ENCODE results near the gene ZNF70. TPM values are rescaled to one million over a fixed set of nuclear protein-coding genes. Genes with fewer than 3 reads are reported as not detected.

ZNF70 gene
- total RNA-seq, 1 experiment from 2014 or later, result 5.4 TPM

DNA sequence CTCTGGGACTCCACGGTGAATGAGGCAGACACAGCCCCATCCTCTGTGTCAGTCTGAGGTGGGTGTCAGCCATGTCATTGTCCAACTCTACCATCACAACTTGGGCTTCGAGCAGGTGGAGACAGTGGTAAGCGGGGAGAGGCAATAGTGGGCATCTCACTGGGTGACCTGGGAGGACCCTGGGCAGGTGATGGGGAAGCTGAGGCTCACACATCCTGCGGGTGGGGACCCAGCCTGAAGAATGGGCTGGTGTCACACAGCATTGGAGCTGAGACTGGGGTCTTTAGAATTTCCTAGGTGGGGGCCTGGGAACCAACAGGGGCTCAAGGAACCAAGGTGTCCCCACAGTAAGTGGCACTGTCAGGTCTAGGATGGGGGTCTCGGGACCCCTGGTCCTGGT, 28.8 kb upstream of the ZNF70 start:
- DNase-seq, result no peak
- Histone ChIP-seq H3K4me3 (ENCODE audit: low read depth, low read length) (no peak overlapping the region), H3K27me3 (replicated peaks; ENCODE audit: control insufficient read depth, insufficient read depth, low read length) (no peaks in the 10 kb centered on the region), H3K36me3 (ENCODE audit: control insufficient read depth, insufficient read depth, low read length) (no peaks in the 10 kb centered on the region), H3K9me3 (no peaks in the 10 kb centered on the region), H3K4me1 (peaks cover 25% of the 10 kb centered on the region)
- no peaks in the 10 kb centered on the region for H3K27me3 Mint-ChIP-seq (ENCODE audit: insufficient read depth, unreplicated experiment)
- ChIA-PET POLR2A (no interaction called here), CTCF (no interaction called here)
- H3K27ac Mint-ChIP-seq (ENCODE audit: unreplicated experiment), result no peak overlapping the region
- no peak overlapping the region for H3K4me3 Mint-ChIP-seq (ENCODE audit: unreplicated experiment)
- peaks cover 6% of the 10 kb centered on the region for H3K36me3 Mint-ChIP-seq (ENCODE audit: insufficient read depth, unreplicated experiment)
- H3K9me3 Mint-ChIP-seq (ENCODE audit: unreplicated experiment), result no peaks in the 10 kb centered on the region
- peaks cover 11% of the 10 kb centered on the region for H3K4me1 Mint-ChIP-seq (ENCODE audit: low read depth, unreplicated experiment)
- intact Hi-C loops (cut with micrococcal nuclease; ENCODE audit: unreplicated experiment), result no loop called here
- TF ChIP-seq, protein P1, sequence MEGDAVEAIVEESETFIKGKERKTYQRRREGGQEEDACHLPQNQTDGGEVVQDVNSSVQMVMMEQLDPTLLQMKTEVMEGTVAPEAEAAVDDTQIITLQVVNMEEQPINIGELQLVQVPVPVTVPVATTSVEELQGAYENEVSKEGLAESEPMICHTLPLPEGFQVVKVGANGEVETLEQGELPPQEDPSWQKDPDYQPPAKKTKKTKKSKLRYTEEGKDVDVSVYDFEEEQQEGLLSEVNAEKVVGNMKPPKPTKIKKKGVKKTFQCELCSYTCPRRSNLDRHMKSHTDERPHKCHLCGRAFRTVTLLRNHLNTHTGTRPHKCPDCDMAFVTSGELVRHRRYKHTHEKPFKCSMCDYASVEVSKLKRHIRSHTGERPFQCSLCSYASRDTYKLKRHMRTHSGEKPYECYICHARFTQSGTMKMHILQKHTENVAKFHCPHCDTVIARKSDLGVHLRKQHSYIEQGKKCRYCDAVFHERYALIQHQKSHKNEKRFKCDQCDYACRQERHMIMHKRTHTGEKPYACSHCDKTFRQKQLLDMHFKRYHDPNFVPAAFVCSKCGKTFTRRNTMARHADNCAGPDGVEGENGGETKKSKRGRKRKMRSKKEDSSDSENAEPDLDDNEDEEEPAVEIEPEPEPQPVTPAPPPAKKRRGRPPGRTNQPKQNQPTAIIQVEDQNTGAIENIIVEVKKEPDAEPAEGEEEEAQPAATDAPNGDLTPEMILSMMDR (IDR thresholded peaks at IDR 0.05; ENCODE audit: insufficient read depth in 1 of 2, low read depth in 1 of 2, low read length in 1 of 2, severe bottlenecking in 1 of 2, unreplicated experiment in 1 of 2), result no peak
- BruUV-seq (replicated peaks), result no TSS peak

DNA sequence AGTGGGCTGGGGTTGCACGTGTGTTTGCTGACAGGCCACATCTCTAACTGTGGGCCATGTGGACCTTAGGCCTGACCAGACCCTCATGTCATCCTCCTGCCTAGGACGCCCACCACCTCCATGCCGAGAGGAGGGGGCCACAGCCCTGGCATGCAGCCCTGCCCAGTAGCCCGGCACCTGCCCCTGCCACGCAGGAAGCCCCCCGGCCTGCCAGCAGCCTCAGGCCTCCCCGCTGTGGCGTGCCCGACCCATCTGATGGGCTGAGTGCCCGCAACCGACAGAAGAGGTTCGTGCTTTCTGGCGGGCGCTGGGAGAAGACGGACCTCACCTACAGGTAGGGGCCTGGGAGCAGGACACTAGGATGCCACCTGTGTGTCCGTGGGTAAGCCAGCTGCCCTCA, 28.2 kb upstream of the ZNF70 start:
- BruUV-seq (replicated peaks), result no TSS peak
- Mint-ChIP-seq H3K27ac (ENCODE audit: unreplicated experiment) (no peak overlapping the region), H3K27me3 (ENCODE audit: insufficient read depth, unreplicated experiment) (no peaks in the 10 kb centered on the region), H3K4me1 (ENCODE audit: low read depth, unreplicated experiment) (peaks cover 17% of the 10 kb centered on the region), H3K9me3 (ENCODE audit: unreplicated experiment) (no peaks in the 10 kb centered on the region), H3K36me3 (ENCODE audit: insufficient read depth, unreplicated experiment) (peaks cover 13% of the 10 kb centered on the region), H3K4me3 (ENCODE audit: unreplicated experiment) (no peak overlapping the region)
- no peak for DNase-seq
- CTCF ChIA-PET, result interaction anchor here (0.6 kb wide), 1 partner anchor 79 kb away, joined by 6 read pairs; the partner anchor contains the start of gene SLC2A11
- H3K4me1 ChIP-seq, result peaks cover 29% of the 10 kb centered on the region
- no peak overlapping the region for H3K4me3 ChIP-seq (ENCODE audit: low read depth, low read length)
- H3K27me3 ChIP-seq (replicated peaks; ENCODE audit: control insufficient read depth, insufficient read depth, low read length), result no peaks in the 10 kb centered on the region
- intact Hi-C loops (cut with micrococcal nuclease; ENCODE audit: unreplicated experiment), result no loop called here
- no peaks in the 10 kb centered on the region for H3K9me3 ChIP-seq
- POLR2A ChIA-PET, result no interaction called here
- H3K36me3 ChIP-seq (ENCODE audit: control insufficient read depth, insufficient read depth, low read length), result no peaks in the 10 kb centered on the region
- TF ChIP-seq, protein P1 (IDR thresholded peaks at IDR 0.05; ENCODE audit: insufficient read depth in 1 of 2, low read depth in 1 of 2, low read length in 1 of 2, severe bottlenecking in 1 of 2, unreplicated experiment in 1 of 2), result no peak

DNA sequence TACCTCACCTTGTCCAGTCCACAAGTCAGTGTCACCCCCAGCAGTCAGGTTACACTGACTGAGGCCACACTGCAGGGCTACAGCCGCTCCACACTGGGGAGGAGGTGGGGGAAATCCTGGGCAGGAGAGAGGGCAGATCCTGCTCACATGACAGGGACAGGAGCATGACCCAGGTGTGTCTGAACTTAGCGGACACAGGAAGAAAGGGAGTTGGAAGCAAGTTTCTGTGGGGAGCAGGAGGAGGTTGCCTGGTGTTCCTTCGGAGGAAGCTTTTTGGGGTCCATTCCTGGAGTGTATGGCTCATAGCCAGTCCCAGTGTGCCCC, 27.6 kb upstream of the ZNF70 start:
- H3K36me3 Mint-ChIP-seq (ENCODE audit: insufficient read depth, unreplicated experiment), result peaks cover 13% of the 10 kb centered on the region
- Histone ChIP-seq H3K4me3 (ENCODE audit: low read depth, low read length) (no peak overlapping the region), H3K27me3 (replicated peaks; ENCODE audit: control insufficient read depth, insufficient read depth, low read length) (no peaks in the 10 kb centered on the region), H3K9me3 (no peaks in the 10 kb centered on the region), H3K36me3 (ENCODE audit: control insufficient read depth, insufficient read depth, low read length) (no peaks in the 10 kb centered on the region), H3K4me1 (peaks cover 30% of the 10 kb centered on the region)
- TF ChIP-seq, protein P1 (IDR thresholded peaks at IDR 0.05; ENCODE audit: insufficient read depth in 1 of 2, low read depth in 1 of 2, low read length in 1 of 2, severe bottlenecking in 1 of 2, unreplicated experiment in 1 of 2), result no peak
- ChIA-PET CTCF (interaction anchor here (0.6 to 1.0 kb wide), 2 partner anchors 11 to 79 kb away, joined by 3 to 6 read pairs; partner anchors contain the start of genes CHCHD10 and SLC2A11), POLR2A (interaction anchor here (1.1 kb wide), 1 partner anchor 79 kb away, joined by 4 read pairs; the partner anchor contains the start of gene SLC2A11)
- H3K27ac Mint-ChIP-seq (ENCODE audit: unreplicated experiment), result no peak overlapping the region
- H3K27me3 Mint-ChIP-seq (ENCODE audit: insufficient read depth, unreplicated experiment), result no peaks in the 10 kb centered on the region
- no peaks in the 10 kb centered on the region for H3K9me3 Mint-ChIP-seq (ENCODE audit: unreplicated experiment)
- DNase-seq, result no peak
- intact Hi-C loops (cut with micrococcal nuclease; ENCODE audit: unreplicated experiment), result no loop called here
- no peak overlapping the region for H3K4me3 Mint-ChIP-seq (ENCODE audit: unreplicated experiment)
- no TSS peak for BruUV-seq (replicated peaks)
- peaks cover 20% of the 10 kb centered on the region for H3K4me1 Mint-ChIP-seq (ENCODE audit: low read depth, unreplicated experiment)

Data from Caco-2 (cell line).